Inflammatory macrophage (primary cell): ENCODE measurements around the gene EFNA5.

Experiments used
- DNase-seq, 2 donors: peaks; one replicate each; pipeline ENCODE4 v3.0.0-alpha.2; 2020 to 2022

Gene EFNA5

DNA sequence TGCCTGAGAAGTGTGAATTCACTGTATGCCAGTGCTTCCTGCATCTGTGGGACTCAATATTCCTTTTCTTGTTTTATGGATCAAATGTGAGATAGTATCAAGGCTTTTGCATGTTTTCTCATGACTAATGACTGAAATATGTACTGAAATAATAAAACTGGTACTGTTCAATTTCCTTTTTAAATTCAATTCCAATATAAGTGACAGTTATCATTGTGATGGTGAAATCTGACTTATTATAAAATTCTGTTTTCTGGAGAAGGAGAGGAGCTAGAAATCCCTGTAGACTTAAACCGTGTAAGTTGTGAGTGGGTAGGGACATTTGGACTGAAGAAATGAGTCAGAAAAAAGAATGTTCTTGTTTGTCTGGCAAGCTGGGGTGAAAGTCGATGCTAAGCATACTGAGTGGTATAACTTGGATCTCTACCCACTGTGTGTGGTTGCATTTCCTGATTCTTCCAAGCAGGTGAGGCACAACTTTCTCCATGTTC lies 245.2 kb downstream of the EFNA5 start:
- DNase-seq = no peak

DNA sequence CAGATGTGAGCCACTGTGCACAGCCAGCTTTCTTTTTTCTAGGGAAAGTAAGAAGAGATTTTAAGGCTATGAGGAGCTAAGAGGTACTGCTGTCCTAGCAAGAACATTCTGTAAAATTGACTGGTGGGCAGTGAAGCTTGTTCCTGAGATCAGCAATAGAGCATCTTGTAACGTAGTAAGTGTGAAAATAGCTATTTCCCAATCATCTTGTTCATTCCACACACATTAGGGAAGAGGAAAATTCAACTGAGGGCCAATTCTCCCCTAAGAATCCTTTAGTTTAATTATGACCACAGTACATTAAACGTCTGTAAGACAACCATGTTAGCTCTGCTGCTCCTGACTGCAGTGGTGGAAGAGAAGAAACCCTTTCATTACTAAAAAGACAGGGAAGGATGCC lies 246.2 kb downstream of the EFNA5 start:
- DNase-seq = no peak

DNA sequence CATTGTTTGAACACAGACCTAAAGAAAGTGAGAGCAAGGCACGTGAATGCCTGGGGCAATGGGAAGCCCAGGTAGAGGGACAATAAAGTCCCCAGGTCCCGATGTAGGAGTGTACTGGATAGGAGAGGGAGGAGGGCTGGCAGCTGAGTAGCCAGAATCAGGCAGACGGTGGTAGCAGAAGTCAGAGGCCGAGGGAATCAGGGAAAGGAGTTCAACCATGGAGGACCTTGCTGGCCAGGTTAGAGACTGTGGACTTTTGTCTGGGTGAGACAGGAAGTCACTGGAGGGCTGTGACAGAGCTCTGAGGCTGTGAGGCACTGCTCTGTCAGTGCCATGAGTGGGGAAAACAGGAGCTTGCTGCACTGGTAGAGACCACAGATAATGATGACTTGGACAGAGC lies 248.2 kb downstream of the EFNA5 start:
- no peak for DNase-seq

DNA sequence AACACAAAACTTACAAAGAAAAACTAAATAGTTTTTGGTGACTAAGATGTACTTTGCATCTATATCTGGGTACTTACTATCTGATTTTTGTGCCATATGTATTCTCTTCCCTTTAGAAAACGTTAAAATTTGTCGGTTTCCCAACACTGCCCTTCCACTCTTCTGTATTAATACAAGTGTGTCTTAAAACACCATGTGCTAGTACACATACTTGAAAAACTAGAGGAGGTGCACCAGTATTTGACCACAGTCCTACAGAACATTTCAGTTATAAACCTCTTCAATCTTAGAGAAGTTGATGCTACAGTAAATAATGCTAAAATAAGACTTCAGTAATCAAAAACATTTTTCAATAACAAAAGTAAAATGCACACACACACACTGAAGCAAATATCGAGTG lies 251.2 kb downstream of the EFNA5 start:
- no peak for DNase-seq

DNA sequence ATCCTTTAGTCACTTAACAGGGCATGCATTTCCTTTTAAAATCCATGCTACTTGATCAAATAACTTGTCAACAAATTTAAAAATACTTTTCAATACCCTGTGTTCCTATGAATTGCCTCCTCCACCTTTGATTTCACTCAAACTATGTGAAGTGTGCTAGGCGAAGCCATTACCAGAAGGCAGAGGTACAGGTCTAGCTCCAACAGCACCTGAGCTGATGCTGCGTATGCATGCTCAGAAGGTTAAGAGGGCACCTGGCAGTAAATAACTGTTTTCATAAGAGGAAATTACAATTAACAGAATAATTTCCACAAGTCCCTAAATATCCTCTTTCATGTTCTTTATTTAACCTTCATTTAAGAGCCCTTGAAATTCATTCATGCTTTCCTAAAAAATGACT lies 251.8 kb downstream of the EFNA5 start:
- no peak for DNase-seq

DNA sequence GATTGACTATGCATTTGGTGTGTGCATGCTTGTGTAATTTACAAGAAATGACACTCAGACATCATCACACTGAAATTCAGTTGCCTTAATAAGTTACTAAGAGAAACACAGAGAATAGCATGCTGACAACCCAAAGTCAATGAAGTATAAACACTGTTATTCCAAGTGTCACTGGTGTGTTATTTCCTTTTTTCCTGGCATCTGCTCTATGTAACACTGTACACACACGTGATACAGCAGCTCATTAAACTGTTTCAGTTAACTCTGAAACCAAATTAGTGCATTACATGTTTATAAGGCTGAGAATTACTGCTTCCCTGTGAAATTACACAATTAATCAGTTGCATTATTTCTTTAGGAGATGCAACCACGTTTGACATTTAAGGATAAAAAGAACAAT lies 252.7 kb downstream of the EFNA5 start:
- DNase-seq = no peak

DNA sequence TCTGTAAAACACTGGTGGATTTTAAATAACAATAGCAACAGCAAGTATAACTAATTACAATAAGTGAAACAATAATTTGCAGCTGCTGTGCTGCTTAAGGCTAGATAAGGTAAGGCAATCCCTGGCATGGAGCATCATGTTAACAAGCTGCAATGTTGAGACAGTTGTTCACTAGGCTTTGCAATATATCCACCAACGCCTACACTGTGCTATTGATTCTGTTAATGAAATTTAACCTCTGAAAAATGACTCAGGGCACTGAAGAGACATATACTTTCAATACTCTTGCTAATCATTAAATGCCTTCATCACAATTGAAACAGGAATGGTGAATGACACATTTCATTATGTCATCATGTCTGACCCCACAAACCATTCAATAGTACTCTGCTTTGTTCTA lies 255.0 kb downstream of the EFNA5 start:
- DNase-seq = no peak

DNA sequence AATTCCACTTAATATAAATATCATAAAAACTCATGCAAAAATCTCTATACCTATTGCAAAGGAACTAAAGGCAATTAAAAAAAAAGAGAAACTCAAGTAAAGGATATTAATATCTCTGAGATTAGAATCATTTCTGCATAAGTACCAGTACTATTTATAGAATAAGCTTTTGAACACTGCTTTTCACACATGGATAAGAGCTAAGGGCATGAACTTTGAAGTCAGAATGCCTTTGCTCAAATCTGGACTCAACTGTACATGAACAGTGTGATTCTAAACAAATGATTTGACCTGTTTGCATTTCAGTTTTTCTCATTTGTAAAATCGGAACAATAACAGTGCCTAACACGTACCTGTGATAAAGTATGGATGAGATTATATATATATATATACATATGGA lies 255.9 kb downstream of the EFNA5 start:
- DNase-seq = no peak

DNA sequence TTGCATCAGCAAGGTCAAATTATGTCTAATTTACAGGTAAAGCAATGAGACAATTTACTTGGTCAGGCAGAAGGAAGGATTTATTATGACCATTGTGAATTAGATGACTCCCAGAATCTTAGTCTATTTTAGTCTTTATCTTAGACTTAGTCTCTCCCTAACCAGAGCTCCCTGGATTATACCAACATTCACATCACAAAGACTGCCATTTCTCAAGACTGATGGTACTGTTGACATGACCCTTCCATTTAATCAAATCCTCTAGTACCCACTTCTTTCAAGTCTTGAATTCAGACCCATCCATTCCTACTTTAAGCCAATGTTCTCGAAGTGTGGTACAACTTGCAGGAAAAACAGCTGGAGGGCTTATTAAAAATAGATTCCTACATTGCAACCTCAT lies 257.0 kb downstream of the EFNA5 start:
- DNase-seq = no peak

DNA sequence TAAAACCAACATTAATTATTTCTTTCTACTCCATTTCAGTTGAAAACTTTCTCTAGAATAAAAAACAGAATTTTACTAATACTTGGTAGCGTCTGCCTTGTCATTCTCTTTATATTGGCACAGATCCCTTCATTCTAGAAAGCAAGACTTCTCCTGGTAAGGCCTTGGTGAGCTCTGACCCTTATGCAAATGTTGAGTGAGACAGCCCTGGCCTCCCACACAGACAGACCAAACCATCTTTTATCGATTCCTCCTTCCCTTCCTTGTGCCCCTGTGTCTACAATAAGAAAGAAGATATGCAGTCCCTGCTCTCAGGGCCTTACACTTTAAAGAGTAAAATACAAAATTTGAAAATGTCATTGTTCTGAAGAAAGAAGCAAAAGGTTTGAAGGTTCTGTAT lies 262.2 kb downstream of the EFNA5 start:
- DNase-seq = no peak

DNA sequence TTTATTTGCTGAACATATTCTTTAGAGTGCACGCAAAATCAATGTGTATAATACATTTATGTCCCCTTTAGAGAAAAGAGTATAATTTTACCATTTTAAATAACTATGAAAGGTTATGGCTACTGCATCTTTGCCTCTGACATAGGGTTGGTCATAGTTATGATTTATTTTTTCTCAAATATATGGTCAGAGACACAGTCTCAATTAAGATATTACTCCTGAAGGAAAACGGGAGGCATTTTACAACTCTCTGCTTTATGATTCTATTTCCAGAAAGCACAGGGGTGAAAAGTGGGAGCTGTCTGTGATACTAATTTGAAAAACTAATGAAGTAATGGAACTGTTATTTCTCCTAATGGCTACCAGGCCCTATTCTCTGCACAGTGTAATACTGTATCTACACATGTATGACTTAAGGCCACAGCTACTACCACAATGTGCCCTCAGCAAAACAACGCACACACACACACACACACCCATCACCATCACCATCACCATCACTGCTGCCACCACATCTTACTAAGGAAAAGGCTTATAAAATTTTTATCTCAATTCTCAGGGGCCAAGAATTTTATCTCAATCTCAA lies 262.9 kb downstream of the EFNA5 start:
- DNase-seq = no peak

DNA sequence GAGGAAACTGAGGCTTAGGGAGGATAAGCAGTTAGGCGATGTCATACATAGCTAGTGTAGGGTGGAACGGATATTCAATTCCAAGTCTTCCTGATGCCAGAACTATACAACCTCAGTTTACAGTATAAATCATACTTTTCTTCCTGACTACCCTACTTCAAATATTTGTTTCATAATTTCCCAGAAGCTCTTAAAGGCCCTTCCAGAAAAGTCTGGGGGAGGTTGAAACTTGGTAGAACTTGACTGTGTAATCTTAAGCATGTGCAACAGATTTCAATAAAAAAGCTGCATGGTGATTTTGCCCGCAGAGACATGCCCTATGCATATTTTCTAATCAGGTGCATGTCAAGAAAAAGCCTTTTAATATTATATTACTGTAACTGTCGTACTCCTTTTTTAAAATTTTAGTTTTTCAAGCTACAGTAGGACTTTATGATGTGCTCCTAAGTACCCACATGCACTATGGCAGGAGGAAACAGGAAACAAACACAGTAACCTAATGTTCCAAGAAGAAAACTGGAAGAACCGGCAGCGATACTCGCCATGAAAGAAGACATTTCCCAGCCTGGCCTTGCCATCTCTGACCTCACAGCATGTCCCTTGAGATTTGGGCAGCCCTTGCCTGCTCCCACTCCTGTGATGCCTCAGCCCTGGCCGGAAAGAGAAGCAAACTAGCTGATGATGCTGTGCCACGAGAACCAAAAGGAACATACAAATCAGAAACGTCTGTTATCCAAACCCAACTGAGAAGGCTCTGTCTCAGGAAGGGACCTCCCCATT lies 266.0 kb downstream of the EFNA5 start:
- DNase-seq = no peak

DNA sequence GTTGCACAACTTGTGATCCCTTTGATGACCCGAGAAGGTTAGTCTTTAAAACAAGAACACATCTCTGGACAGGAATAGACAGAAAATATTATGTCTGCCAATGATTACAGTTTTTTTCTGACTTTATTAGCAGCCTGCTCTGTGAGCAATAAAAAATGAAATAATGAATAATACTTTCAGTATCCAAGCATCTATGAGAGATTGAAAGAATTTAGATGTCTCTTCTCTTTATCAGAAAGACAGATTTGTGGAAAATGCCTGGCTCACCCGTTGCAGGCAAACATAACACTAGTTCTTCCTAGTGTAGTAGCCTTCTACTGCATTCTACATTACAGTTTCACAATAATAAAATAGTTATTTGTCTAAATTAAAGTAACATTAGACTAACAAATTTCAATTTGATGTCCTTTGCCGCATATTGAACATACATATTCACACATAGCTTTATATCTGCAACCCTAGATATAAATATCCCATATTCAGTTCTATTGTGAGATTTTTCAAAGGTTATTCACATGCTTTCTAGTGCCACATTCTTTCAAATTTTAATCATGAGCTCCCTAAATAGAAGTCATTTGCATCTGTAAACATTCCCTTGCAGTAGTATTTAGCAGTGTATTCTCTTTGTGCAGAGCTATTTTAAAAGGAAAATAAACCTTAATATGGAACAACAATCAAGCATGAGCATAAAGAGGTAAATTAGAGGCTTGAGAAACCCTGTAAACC lies 267.3 kb downstream of the EFNA5 start:
- no peak for DNase-seq

DNA sequence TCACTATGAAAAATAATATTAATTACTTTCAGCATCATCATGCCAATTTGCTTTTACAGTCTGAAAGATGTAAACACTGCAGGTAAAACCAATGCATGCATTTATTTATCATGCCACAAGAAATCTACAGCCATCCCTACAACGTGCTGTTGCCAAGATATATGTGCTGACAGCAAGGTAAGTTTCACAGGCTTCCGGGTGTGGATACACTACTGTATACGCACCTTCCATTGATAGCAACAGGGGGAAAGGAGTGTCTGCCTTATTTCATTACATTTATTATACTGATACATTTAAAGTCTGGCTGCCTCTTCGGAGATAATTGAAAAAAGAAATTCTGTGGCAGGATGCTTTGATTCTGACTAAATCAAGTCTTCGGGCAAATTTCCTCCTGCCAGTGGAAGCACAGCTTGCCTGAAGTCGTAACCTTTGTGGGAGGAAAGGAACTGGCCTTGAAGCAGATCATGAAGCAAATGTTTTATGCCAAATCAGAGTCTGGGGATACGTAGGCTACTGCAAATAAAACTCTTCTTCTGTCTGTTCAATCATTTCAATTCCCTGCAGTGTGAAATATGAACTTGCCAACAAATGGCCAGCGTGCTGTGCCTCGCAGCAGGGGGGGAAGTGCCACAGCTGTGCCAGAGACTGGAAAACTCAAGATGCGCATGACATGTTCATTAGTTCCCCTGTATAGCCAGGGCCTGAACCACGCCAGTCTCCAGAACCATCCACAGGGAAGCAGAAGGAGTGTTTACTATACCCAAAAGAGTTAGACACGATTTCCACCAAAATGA lies 268.1 kb downstream of the EFNA5 start:
- no peak for DNase-seq

DNA sequence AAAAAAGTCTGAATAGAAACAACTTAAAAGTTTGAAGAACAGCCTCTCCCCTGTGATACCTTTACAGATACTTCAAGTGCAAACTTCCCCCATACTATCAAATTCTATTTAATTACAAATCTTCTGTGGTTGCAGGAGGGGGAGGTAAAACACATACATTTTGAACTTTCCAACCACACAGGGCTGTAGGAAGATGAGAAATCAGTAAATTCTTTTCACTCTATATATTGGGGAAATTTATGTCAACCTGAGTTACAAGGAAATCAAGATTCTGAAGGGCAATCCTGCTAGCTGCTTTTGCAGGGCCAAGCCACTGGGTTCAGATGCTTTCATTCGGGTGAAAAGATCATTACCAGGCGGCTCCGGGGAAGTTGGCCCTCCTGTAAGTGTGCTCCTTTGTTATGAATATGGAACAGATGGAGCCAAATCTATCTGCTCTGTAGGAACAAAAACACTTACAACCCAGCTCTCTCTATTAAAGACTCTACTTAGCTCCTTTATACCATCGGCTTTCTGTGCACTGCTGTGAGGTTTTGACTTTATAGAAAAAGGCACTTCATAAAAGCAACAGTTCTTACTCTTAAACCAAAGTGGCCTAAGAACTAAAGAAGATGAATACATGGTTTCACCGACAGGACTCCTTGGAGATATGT lies 269.1 kb downstream of the EFNA5 start:
- DNase-seq = no peak

DNA sequence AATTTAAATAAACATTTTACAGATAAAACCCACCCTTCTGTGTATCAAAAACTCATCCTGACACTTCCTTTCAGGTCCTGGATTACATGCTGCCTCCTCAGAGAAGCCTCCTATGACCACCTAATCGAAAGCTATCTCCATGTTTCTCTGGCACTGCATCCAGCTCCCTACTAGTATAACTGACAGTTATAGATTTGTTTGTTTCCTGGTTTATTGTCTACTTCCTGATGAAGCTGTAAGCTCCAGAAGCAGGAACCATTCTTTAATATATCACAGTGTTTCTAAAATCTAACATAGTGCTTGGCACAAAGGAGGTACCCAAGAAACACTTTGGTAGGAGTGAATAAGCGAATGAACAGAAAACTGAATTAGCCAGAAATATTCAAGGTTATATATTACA lies 270.4 kb downstream of the EFNA5 start:
- no peak for DNase-seq

DNA sequence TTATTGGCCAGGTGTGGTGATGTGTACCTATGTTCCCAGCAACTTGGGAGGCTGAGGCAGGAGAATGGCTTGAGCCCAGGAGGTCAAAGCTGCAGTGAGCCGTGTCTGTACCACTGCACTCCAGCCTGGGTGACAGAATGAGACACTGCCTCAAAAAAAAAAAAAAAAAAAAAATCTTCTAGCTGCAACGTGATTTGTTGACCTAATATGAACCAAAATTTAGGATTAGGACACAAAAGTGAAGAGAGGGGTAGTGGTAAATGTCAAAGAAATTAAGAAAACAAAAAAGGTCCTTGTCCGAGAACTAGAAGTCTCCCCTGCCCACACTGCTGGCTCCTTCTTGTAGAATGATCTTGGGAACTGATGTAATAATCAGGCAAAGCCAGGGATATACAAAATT lies 272.0 kb downstream of the EFNA5 start:
- no peak for DNase-seq

DNA sequence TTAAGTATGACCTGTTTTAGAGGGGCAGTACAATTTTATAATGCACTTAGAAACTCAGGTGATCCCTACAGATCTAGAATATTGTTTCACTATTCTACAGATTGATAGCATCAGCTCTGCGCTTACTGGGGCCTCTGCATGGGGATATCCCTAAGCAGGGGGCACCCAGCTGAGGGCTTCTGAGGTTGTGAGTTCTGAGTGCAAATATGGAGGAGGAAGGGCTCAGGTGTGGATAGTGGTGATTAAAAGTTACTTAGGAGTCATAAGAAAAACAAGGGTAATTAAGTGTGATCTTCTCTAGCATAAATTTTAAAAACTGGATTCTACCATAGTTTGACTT lies 274.4 kb downstream of the EFNA5 start:
- no peak for DNase-seq

DNA sequence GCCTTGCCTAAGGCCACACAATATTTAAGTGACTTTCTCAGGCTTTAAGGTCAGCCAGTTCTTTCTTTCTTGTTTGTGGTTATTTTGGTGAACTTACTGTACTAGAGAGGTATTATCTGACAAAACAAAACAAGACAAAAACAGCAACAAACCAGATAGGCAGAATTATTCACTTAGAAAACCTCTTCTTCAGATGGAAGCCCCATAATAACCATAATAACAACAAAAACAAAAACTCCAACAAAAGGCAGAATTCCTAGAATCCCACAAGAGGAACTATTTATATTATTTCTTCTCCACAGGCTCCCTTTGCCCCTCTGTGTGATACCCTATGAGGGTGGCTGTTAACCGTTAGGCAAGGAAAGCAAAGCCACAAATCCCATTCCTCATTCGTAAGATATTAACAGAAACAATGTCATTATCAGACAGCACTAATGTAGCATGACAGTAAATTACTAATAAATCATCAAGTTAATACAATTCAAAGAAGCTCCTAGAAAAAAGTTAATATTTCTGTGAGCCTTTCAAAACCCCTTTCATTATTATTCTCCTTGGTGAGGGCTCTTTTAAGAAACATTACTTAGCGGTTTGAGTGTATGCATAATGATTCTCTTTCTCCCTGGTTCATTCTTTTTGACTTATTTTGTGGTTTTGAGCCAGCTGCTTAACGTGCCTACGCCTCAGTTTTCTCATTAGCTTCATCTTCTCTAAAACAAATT lies 274.9 kb downstream of the EFNA5 start:
- DNase-seq = no peak

DNA sequence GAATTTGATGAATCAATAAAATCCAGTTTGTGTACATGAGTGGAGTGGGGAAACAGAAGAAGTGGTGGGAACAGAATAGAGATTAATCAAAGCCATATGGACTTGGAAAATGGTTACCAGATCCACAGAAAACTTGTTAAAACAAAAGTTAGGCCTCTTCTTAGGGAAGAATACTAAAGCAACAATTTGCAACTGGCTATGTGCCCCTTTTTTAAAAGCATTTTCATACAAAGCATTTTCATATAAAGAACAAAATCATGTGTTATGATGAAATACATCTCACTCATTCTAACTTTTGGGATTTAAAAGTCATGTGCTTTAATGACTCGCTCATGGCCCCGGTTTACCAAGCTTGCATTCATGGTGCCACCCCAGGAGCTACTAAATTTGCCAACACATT lies 276.9 kb downstream of the EFNA5 start:
- no peak for DNase-seq

DNA sequence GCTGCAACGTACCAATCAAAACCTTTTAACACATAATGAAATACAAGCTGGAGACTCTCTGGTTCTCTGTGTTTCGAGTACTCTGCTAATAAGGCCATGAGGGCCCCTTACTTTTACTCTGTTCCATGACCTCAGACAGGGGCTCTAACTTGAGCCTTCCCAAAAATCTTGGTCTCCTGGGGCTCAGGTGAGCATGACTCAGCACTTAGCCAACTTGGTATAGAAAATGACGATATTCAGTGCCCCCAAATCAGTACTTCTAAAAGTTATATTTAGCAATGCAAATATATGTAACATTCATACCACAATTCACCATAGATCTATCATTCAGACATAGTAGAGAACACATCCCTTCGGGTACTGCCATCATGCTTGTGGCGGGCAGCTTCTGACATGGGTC lies 278.9 kb downstream of the EFNA5 start:
- no peak for DNase-seq

DNA sequence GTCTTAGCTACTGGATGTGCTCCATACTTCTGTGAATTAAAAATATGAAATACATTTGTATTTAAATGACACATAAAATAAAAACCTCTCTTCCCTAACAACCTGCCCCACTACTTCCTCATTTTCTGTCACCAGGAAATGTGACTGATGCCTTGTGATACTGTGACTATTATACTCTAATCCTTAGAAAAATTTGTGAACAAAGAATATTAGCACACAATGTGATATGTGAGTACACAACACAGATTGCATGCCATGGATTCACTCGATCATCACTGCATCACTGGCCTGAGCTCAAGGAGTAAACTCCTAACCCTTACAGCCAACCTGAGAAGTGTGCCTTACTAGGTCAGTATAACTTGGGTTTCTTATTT lies 281.0 kb downstream of the EFNA5 start:
- peak; percentile 76 to 88 for DNase-seq
